Ishikawa (cell line): ENCODE results near the gene PTPRO.

Experiments
- CEBPB ChIP-seq: IDR thresholded peaks from 2 replicates; pipeline ENCODE4 v1.6.1; 2012
- CREB1 ChIP-seq: IDR thresholded peaks from 2 replicates; pipeline ENCODE4 v1.6.1; 2012; ENCODE audit warnings: low read depth
- EGR1 ChIP-seq: IDR thresholded peaks from 2 replicates; pipeline ENCODE4 v1.6.1; 2012
- EP300 ChIP-seq: IDR thresholded peaks from 2 replicates; pipeline ENCODE4 v1.6.1; 2012; ENCODE audit warnings: borderline replicate concordance
- FOXM1 ChIP-seq: IDR thresholded peaks from 2 replicates; pipeline ENCODE4 v1.6.1; 2012; ENCODE audit warnings: low read depth, borderline replicate concordance
- NFIC ChIP-seq: IDR thresholded peaks from 2 replicates; pipeline ENCODE4 v1.6.1; 2012
- RAD21 ChIP-seq: IDR thresholded peaks from 2 replicates; pipeline ENCODE4 v1.6.1; 2012; ENCODE audit warnings: low read depth
- TAF1 ChIP-seq: IDR thresholded peaks from 2 replicates; pipeline ENCODE4 v1.6.1; 2012; ENCODE audit warnings: low read depth, mild to moderate bottlenecking
- TCF12 ChIP-seq: IDR thresholded peaks from 2 replicates; pipeline ENCODE4 v1.6.1; 2012; ENCODE audit warnings: low read depth
- TEAD4 ChIP-seq: IDR thresholded peaks from 2 replicates; pipeline ENCODE4 v1.6.1; 2012
- YY1 ChIP-seq: IDR thresholded peaks from 2 replicates; pipeline ENCODE4 v1.6.1; 2012; ENCODE audit warnings: low read depth
- ZBTB7A ChIP-seq: IDR thresholded peaks from 2 replicates; pipeline ENCODE4 v1.6.1; 2012; ENCODE audit warnings: low read depth
- TF ChIP-seq, protein P1 (sequence below): IDR thresholded peaks from 2 replicates; pipeline ENCODE4 v1.6.1; 2012; ENCODE audit warnings: low read depth, mild to moderate bottlenecking
- TF ChIP-seq, protein P2 (sequence below): IDR thresholded peaks from 2 replicates; pipeline ENCODE4 v1.6.1; 2012
- TF ChIP-seq, protein P3 (sequence below): IDR thresholded peaks from 2 replicates; pipeline ENCODE4 v1.6.1; 2012

PTPRO gene

DNA sequence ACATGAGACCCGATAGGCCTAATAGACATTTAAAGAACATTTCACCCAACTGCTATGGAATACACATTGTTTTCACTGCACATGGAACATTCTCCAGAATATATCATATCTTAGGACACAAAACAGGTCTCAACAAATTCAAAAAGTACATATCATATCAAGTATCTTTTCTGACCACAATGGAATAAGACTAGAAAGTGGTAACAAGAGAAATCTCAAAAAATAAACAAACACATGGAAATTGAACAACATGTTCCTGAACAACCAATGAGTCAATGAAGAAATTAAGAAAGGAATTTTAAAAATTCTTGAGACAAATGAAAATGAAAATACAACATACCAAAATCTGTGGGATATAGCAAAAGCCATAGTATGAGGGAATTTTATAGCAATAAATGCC, 208.1 kb downstream of the PTPRO start:
- no peak for TF ChIP-seq CREB1
- TF ChIP-seq, protein P1, sequence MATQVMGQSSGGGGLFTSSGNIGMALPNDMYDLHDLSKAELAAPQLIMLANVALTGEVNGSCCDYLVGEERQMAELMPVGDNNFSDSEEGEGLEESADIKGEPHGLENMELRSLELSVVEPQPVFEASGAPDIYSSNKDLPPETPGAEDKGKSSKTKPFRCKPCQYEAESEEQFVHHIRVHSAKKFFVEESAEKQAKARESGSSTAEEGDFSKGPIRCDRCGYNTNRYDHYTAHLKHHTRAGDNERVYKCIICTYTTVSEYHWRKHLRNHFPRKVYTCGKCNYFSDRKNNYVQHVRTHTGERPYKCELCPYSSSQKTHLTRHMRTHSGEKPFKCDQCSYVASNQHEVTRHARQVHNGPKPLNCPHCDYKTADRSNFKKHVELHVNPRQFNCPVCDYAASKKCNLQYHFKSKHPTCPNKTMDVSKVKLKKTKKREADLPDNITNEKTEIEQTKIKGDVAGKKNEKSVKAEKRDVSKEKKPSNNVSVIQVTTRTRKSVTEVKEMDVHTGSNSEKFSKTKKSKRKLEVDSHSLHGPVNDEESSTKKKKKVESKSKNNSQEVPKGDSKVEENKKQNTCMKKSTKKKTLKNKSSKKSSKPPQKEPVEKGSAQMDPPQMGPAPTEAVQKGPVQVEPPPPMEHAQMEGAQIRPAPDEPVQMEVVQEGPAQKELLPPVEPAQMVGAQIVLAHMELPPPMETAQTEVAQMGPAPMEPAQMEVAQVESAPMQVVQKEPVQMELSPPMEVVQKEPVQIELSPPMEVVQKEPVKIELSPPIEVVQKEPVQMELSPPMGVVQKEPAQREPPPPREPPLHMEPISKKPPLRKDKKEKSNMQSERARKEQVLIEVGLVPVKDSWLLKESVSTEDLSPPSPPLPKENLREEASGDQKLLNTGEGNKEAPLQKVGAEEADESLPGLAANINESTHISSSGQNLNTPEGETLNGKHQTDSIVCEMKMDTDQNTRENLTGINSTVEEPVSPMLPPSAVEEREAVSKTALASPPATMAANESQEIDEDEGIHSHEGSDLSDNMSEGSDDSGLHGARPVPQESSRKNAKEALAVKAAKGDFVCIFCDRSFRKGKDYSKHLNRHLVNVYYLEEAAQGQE: no peak
- TF ChIP-seq RAD21: no peak
- no peak for TF ChIP-seq TAF1
- TF ChIP-seq FOXM1: no peak
- no peak for TF ChIP-seq EP300
- no peak for TF ChIP-seq TEAD4
- TF ChIP-seq, protein P2, sequence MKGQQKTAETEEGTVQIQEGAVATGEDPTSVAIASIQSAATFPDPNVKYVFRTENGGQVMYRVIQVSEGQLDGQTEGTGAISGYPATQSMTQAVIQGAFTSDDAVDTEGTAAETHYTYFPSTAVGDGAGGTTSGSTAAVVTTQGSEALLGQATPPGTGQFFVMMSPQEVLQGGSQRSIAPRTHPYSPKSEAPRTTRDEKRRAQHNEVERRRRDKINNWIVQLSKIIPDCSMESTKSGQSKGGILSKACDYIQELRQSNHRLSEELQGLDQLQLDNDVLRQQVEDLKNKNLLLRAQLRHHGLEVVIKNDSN: no peak

DNA sequence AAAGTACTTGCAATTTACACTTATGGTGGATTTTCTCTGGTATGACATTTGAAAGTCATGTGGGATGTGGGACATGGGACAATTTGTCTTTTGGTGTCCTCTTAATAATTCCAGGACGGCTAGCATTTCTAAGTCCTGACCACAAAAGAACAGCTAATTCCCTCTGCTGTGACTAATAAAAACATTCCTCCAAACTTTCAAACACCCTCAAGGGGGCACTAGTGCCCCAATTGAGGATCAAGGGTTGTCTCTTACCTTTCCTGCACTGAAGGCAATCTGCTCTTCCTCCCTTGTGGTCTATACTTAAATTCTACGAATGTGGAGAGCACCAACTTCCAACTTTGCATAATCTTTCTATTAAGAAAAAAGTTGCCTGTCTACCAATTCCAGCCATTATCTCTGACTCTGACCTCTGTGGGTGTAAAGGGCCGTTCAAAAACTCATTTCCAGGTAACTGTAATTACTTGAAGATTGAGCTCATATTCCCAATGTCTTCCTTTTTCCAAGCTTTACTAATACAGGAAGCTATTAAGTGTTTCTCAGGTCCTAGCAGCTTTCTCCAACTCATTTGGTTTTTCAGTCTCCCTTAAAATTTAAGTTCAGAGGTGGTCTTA, 210.2 kb downstream of the PTPRO start:
- no peak for TF ChIP-seq ZBTB7A
- TF ChIP-seq EGR1: no peak
- TF ChIP-seq RAD21: peak; percentile 83

DNA sequence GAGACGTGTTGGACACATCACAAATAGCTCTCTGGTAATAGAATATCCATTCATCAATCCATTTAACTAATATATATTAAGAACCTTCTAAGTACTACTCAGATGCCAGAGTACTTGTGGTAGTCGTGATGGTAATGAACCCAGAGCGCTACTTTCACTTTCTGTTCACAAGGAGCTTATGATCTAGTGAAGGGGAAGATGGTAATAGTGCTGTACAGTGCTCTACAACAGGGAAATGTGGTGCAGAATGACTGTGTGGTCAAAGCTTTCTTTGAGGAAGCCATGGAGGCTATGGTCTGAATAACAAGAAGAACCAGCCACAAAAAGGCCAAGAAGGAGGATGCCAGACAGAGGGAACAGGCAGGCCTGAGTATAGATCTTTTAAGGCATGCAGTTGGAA, 212.0 kb downstream of the PTPRO start:
- TF ChIP-seq CREB1 (no peak), TAF1 (no peak), NFIC (no peak), RAD21 (no peak), ZBTB7A (no peak), TEAD4 (no peak), FOXM1 (no peak), CEBPB (no peak)
- TF ChIP-seq, protein P3, sequence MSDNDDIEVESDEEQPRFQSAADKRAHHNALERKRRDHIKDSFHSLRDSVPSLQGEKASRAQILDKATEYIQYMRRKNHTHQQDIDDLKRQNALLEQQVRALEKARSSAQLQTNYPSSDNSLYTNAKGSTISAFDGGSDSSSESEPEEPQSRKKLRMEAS: no peak
- TF ChIP-seq, protein P2: no peak
- TF ChIP-seq, protein P1: no peak

DNA sequence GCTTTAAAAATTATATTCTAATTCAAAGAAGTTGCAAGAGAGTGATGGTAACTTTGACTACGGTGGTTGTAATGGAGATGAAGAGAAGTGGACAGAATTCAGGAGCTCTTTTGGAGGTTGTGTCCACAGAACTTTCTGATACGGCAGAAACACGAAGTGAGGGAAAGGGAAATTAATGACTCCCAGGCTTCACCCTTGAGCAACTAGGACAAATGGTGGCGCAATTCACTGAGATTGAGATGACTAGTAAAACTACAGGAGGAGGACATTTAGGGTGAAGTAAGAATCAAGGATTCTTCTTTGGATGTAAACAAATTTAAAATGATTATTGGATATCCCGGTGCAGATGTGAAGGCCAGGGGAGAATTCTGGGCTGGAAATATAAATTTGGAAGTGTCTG, 212.6 kb downstream of the PTPRO start:
- TF ChIP-seq, protein P2: no peak
- TF ChIP-seq FOXM1: no peak
- no peak for TF ChIP-seq TEAD4

DNA sequence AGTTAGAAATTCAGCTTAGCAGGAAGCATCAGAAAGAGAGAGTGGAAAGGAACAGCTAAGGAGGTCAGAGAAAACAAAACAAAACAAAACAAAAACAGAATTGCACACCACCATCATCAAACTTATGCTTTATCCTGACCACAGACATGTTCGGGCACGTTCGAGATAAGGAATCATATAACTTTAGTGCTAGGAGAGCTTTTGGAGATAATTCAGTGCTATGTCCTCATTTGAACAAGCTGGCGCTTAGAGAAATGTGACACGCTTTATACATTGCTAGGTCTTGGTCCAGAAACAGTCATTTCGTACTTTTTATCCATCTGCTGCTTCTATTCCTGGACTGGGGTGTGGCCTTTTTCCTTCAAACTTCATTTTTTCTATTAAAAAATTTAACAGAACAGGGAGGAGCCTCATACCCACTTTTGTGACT, 213.1 kb downstream of the PTPRO start:
- TF ChIP-seq FOXM1 (no peak), CREB1 (no peak), EP300 (no peak), TCF12 (no peak), ZBTB7A (no peak), RAD21 (no peak), CEBPB (no peak), TEAD4 (no peak), YY1 (no peak), EGR1 (no peak), NFIC (no peak), TAF1 (no peak)
- TF ChIP-seq, protein P1: no peak
- TF ChIP-seq, protein P3: no peak
- TF ChIP-seq, protein P2: no peak
